GM21515 (cell line): ENCODE results near the gene ZNF30.
"Not testable (repeated sequence)": the region's sequence is repeated elsewhere in the genome, so short reads cannot be mapped to it uniquely, and the experiment has no call there.

Experiments
- ATAC-seq: cut with Tn5 transposase; IDR thresholded peaks from one replicate; pipeline ENCODE4 v1.9.1; 2021; ENCODE audit not compliant: unreplicated experiment

The ZNF30 gene

GRCh38 chr19:34985249-34986022, 58.7 kb downstream of the ZNF30 start:
- no peak for ATAC-seq

GRCh38 chr19:34988119-34988518, 61.4 kb downstream of the ZNF30 start:
- no peak for ATAC-seq

GRCh38 chr19:34989298-34989697, 62.6 kb downstream of the ZNF30 start:
- no peak for ATAC-seq

- ATAC-seq: no peak
Observed at GRCh38 chr19:34990578-34991192, 64.0 kb downstream of the ZNF30 start.

- no peak for ATAC-seq
Observed at GRCh38 chr19:34991542-34992333, 65.0 kb downstream of the ZNF30 start.

GRCh38 chr19:34992582-34992981, 65.9 kb downstream of the ZNF30 start:
- not testable (repeated sequence) for ATAC-seq

GRCh38 chr19:34994286-34994642, 67.6 kb downstream of the ZNF30 start:
- ATAC-seq: no peak
